Measurements from ENCODE around the gene CDHR5. TPM values are rescaled to one million over a fixed set of nuclear protein-coding genes. Genes with fewer than 3 reads are reported as not detected.

CDHR5 gene
- total RNA-seq, 4 donors from 2014 or later: 0.26 to 0.55 (median 0.29) TPM; not detected in 1

GRCh38 chr11:597166-597725 is 27.5 kb downstream of the CDHR5 start:
- no peak for DNase-seq
- Histone ChIP-seq H3K27ac (no peak overlapping the region), H3K4me1 (no peaks in the 10 kb centered on the region), H3K36me3 (no peaks in the 10 kb centered on the region), H3K27me3 (no peaks in the 10 kb centered on the region), H3K9me3 (no peaks in the 10 kb centered on the region), H3K4me3 (no peak overlapping the region)
- TF ChIP-seq POLR2A (IDR thresholded peaks at IDR 0.05): no peak
- intact Hi-C loops (cut with DNase I; ENCODE audit: low total_unique reads): no loop called here

- no peak for TF ChIP-seq CTCF (IDR thresholded peaks at IDR 0.05)
- TF ChIP-seq POLR2A (IDR thresholded peaks at IDR 0.05): no peak
- DNase-seq: no peak
- Histone ChIP-seq H3K27me3 (no peaks in the 10 kb centered on the region), H3K4me3 (no peak overlapping the region), H3K9me3 (no peaks in the 10 kb centered on the region), H3K27ac (no peak overlapping the region), H3K36me3 (no peaks in the 10 kb centered on the region), H3K4me1 (no peaks in the 10 kb centered on the region)
- intact Hi-C loops (cut with DNase I; ENCODE audit: low total_unique reads): no loop called here
Measured at GRCh38 chr11:596374-596773, 28.4 kb downstream of the CDHR5 start.

- Histone ChIP-seq H3K4me1 (no peaks in the 10 kb centered on the region), H3K9me3 (no peaks in the 10 kb centered on the region), H3K27me3 (no peaks in the 10 kb centered on the region), H3K36me3 (no peaks in the 10 kb centered on the region), H3K4me3 (no peak overlapping the region), H3K27ac (no peak overlapping the region)
- intact Hi-C loops (cut with DNase I; ENCODE audit: low total_unique reads): no loop called here
- TF ChIP-seq POLR2A (IDR thresholded peaks at IDR 0.05): no peak
- TF ChIP-seq CTCF (IDR thresholded peaks at IDR 0.05): no peak
- no peak for DNase-seq
Measured at GRCh38 chr11:595400-595799, 29.4 kb downstream of the CDHR5 start.

GRCh38 chr11:593347-593746 is 31.4 kb downstream of the CDHR5 start:
- Histone ChIP-seq H3K36me3 (no peaks in the 10 kb centered on the region), H3K4me3 (no peak overlapping the region), H3K27ac (no peak overlapping the region), H3K4me1 (no peaks in the 10 kb centered on the region), H3K9me3 (no peaks in the 10 kb centered on the region), H3K27me3 (no peaks in the 10 kb centered on the region)
- no peak for TF ChIP-seq CTCF (IDR thresholded peaks at IDR 0.05)
- TF ChIP-seq POLR2A (IDR thresholded peaks at IDR 0.05): no peak
- DNase-seq: no peak
- intact Hi-C loops (cut with DNase I; ENCODE audit: low total_unique reads): no loop called here

GRCh38 chr11:592918-593317 is 31.8 kb downstream of the CDHR5 start:
- H3K27me3 ChIP-seq: no peaks in the 10 kb centered on the region
- TF ChIP-seq CTCF (IDR thresholded peaks at IDR 0.05) (no peak), POLR2A (IDR thresholded peaks at IDR 0.05) (no peak)
- intact Hi-C loops (cut with DNase I; ENCODE audit: low total_unique reads): no loop called here
- H3K27ac ChIP-seq: no peak overlapping the region
- H3K36me3 ChIP-seq: no peaks in the 10 kb centered on the region
- no peak for DNase-seq
- H3K4me1 ChIP-seq: no peaks in the 10 kb centered on the region
- no peak overlapping the region for H3K4me3 ChIP-seq
- H3K9me3 ChIP-seq: no peaks in the 10 kb centered on the region

- Histone ChIP-seq H3K9me3 (no peaks in the 10 kb centered on the region), H3K4me3 (no peak overlapping the region), H3K27ac (no peak overlapping the region), H3K36me3 (no peaks in the 10 kb centered on the region), H3K4me1 (no peaks in the 10 kb centered on the region), H3K27me3 (no peaks in the 10 kb centered on the region)
- no peak for DNase-seq
- intact Hi-C loops (cut with DNase I; ENCODE audit: low total_unique reads): no loop called here
- no peak for TF ChIP-seq CTCF (IDR thresholded peaks at IDR 0.05)
Measured at GRCh38 chr11:592501-592900, 32.3 kb downstream of the CDHR5 start.
